ENCODE data around the gene CTNNA3.

CTNNA3 gene

GRCh38 chr10:66717231-66717981, 978.6 kb downstream of the CTNNA3 start:
- DNase-seq: no peak

- no peak for DNase-seq
Observed at GRCh38 chr10:66714741-66715140, 981.3 kb downstream of the CTNNA3 start.

GRCh38 chr10:66713387-66713786, 982.6 kb downstream of the CTNNA3 start:
- no peak for DNase-seq

GRCh38 chr10:66698069-66698468, 997.9 kb downstream of the CTNNA3 start:
- DNase-seq: no peak

GRCh38 chr10:66695046-66695445, 1000.9 kb downstream of the CTNNA3 start:
- no peak for DNase-seq

GRCh38 chr10:66684581-66684980, 1011.4 kb downstream of the CTNNA3 start:
- no peak for DNase-seq

GRCh38 chr10:66680886-66681285, 1015.1 kb downstream of the CTNNA3 start:
- no peak for DNase-seq

GRCh38 chr10:66678521-66678920, 1017.5 kb downstream of the CTNNA3 start:
- DNase-seq: no peak

- no peak for DNase-seq
Observed at GRCh38 chr10:66673071-66673470, 1022.9 kb downstream of the CTNNA3 start.

- no peak for DNase-seq
Observed at GRCh38 chr10:66671562-66671961, 1024.4 kb downstream of the CTNNA3 start.

- no peak for DNase-seq
Observed at GRCh38 chr10:66671064-66671463, 1024.9 kb downstream of the CTNNA3 start.

GRCh38 chr10:66656499-66656898, 1039.5 kb downstream of the CTNNA3 start:
- DNase-seq: no peak

GRCh38 chr10:66654861-66655260, 1041.1 kb downstream of the CTNNA3 start:
- DNase-seq: no peak

GRCh38 chr10:66651308-66652082, 1044.5 kb downstream of the CTNNA3 start:
- no peak for DNase-seq

GRCh38 chr10:66649626-66650025, 1046.4 kb downstream of the CTNNA3 start:
- DNase-seq: no peak

GRCh38 chr10:66642217-66642616, 1053.8 kb downstream of the CTNNA3 start:
- peak; percentile 23 for DNase-seq

GRCh38 chr10:66639371-66639770, 1056.6 kb downstream of the CTNNA3 start:
- no peak for DNase-seq

GRCh38 chr10:66637273-66638036, 1058.5 kb downstream of the CTNNA3 start:
- no peak for DNase-seq

- DNase-seq: no peak
Observed at GRCh38 chr10:66629996-66630395, 1066.0 kb downstream of the CTNNA3 start.

- DNase-seq: peak; percentile 71
Observed at GRCh38 chr10:66627156-66627555, 1068.8 kb downstream of the CTNNA3 start.

- DNase-seq: no peak
Observed at GRCh38 chr10:66625709-66626590, 1070.0 kb downstream of the CTNNA3 start.

GRCh38 chr10:66622050-66622449, 1073.9 kb downstream of the CTNNA3 start:
- DNase-seq: no peak

GRCh38 chr10:66604195-66604594, 1091.8 kb downstream of the CTNNA3 start:
- no peak for DNase-seq

Data from OCI-M1 (cell line).